NT2/D1 (cell line): Measurements from ENCODE around the gene SHLD3.
"Not testable (repeated sequence)": the region's sequence is repeated elsewhere in the genome, so short reads cannot be mapped to it uniquely, and the experiment has no call there.

Experiments
- DNase-seq: peaks from one replicate; pipeline ENCODE4 v3.0.0-alpha.2; 2011; ENCODE audit warnings: low read depth, low spot score
- H3K27me3 ChIP-seq: 2 replicates; pipeline ENCODE4 v1.6.0; 2011; ENCODE audit warnings: mild to moderate bottlenecking; ENCODE audit not compliant: insufficient read length, insufficient read depth
- H3K36me3 ChIP-seq: 2 replicates; pipeline ENCODE4 v1.6.1; 2011; ENCODE audit warnings: mild to moderate bottlenecking, low read length, mixed read lengths; ENCODE audit not compliant: insufficient read depth, insufficient read length
- H3K4me1 ChIP-seq: 2 replicates; pipeline ENCODE4 v1.5.1; 2011; ENCODE audit not compliant: insufficient read depth, insufficient read length
- H3K4me3 ChIP-seq: 2 replicates; pipeline ENCODE4 v1.5.1; 2011; ENCODE audit warnings: low read depth; ENCODE audit not compliant: insufficient read length
- H3K9ac ChIP-seq: 2 replicates; pipeline ENCODE4 v1.6.0; 2011; ENCODE audit warnings: low read depth; ENCODE audit not compliant: insufficient read length
- H3K9me3 ChIP-seq: 2 replicates; pipeline ENCODE4 v1.5.1; 2011; ENCODE audit warnings: mild to moderate bottlenecking, low read length; ENCODE audit not compliant: insufficient read depth
- SUZ12 ChIP-seq: IDR thresholded peaks from 2 replicates; pipeline ENCODE4 v1.6.1; 2011; ENCODE audit not compliant: insufficient read length, insufficient read depth; ENCODE audit errors: extremely low read depth
- YY1 ChIP-seq: IDR thresholded peaks from 2 replicates; pipeline ENCODE4 v1.6.1; 2011; ENCODE audit not compliant: insufficient read length, insufficient read depth
- ZNF274 ChIP-seq: IDR thresholded peaks from 2 replicates; pipeline ENCODE4 v1.6.1; 2011; ENCODE audit warnings: mild to moderate bottlenecking, low read depth, low read length

Gene SHLD3

DNA sequence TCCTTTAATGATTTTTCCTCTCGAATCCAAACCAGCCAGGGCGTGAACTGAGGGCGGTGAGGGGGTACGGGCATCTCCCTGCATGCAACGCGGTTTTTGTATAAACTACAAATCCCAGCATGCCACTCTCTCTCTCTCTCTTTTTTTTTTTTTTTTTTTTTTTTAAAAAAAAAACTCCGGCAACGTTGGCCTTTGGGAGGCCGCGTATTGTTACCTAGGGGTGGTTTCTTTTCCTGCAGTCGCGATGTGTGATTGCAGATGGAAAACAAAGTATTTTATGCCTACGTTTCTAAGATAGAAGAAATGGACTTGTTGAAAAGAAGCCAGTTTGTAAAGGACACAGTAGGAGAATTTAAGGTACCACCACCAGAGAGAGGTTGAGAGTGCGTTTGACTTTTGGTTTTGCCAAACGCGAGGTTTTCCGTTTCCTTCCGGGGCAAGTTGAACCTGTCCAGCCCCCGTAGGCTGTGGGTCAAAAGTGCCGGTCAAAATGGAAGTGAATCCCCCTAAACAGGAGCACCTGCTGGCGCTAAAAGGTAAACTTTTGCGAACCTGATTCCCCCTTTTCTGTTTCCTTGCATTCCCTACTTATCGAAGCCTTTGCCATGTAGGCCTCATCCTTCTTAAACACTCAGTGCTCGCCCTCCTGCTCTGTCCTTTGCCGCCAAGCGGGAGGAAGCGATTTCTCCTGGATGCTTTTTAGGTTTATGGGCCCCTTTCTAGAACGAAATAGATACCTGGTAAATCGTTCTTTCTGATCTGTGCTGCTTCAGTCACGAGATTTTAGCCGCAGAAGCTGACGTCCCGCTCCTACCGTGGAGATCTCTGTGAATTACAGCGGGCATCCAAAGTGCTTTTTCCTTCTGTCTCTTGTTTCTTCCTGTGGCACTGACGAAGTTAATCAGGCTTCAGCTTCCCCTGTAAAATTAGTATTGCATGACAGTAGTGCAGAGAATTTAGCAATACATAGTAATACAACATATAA lies at the start of gene SHLD3, which contains the start of gene TRAPPC13:
SHLD3 (plus strand) TSS at position 457 of the 985 bp plus-strand sequence. CDS start 4,561 bp downstream, outside the sequence.
TRAPPC13 (plus strand) TSS at position 457 of the 985 bp plus-strand sequence; CDS start at position 491, 34 bp downstream.
- Histone ChIP-seq H3K27me3 (no peaks in the 10 kb centered on the region), H3K4me1 (no peaks in the 10 kb centered on the region), H3K9ac (peak within 1 kb of the TSS; percentile 87), H3K36me3 (peaks cover 11% of the 10 kb centered on the region), H3K4me3 (peak within 1 kb of the TSS; percentile 87), H3K9me3 (no peaks in the 10 kb centered on the region)
- TF ChIP-seq YY1 (no peak), ZNF274 (no peak), SUZ12 (no peak)
- DNase-seq = peak; percentile 52

GRCh38 chr5:65577141-65577540 lies 47.7 kb upstream of the SHLD3 start:
- no peak overlapping the region for H3K4me3 ChIP-seq
- no peak for DNase-seq
- H3K27me3 ChIP-seq = no peaks in the 10 kb centered on the region
- H3K4me1 ChIP-seq = no peaks in the 10 kb centered on the region
- no peak overlapping the region for H3K9ac ChIP-seq
- H3K9me3 ChIP-seq = no peaks in the 10 kb centered on the region
- TF ChIP-seq SUZ12 = no peak
- no peak for TF ChIP-seq ZNF274
- TF ChIP-seq YY1 = no peak
- H3K36me3 ChIP-seq = peaks cover 40% of the 10 kb centered on the region

GRCh38 chr5:65588694-65589093 lies 36.1 kb upstream of the SHLD3 start:
- Histone ChIP-seq H3K9ac (no peak overlapping the region), H3K4me3 (no peak overlapping the region), H3K4me1 (no peaks in the 10 kb centered on the region), H3K9me3 (no peaks in the 10 kb centered on the region), H3K27me3 (no peaks in the 10 kb centered on the region), H3K36me3 (peaks cover 56% of the 10 kb centered on the region)
- TF ChIP-seq YY1 (no peak), ZNF274 (no peak), SUZ12 (no peak)
- DNase-seq = no peak

- Histone ChIP-seq H3K9me3 (peaks cover 29% of the 10 kb centered on the region), H3K36me3 (peaks cover 24% of the 10 kb centered on the region)
- not testable (repeated sequence) for H3K9ac ChIP-seq
Measured at GRCh38 chr5:65601761-65602160, 23.1 kb upstream of the SHLD3 start.

GRCh38 chr5:65611524-65611923 lies 13.3 kb upstream of the SHLD3 start:
- H3K27me3 ChIP-seq = no peaks in the 10 kb centered on the region
- no peak overlapping the region for H3K4me3 ChIP-seq
- H3K9me3 ChIP-seq = no peaks in the 10 kb centered on the region
- TF ChIP-seq YY1 (no peak), ZNF274 (no peak), SUZ12 (no peak)
- no peak overlapping the region for H3K9ac ChIP-seq
- peaks cover 28% of the 10 kb centered on the region for H3K36me3 ChIP-seq
- no peak for DNase-seq
- H3K4me1 ChIP-seq = no peaks in the 10 kb centered on the region

More at GRCh38 chr5:65601761-65602160, 23.1 kb upstream of the SHLD3 start:
- not testable (repeated sequence) for H3K4me3 ChIP-seq, H3K4me1 ChIP-seq, DNase-seq, H3K27me3 ChIP-seq

GRCh38 chr5:65612298-65612907 lies 12.4 kb upstream of the SHLD3 start:
- Histone ChIP-seq H3K9me3 (no peaks in the 10 kb centered on the region), H3K27me3 (no peaks in the 10 kb centered on the region), H3K4me3 (no peak overlapping the region), H3K36me3 (peaks cover 32% of the 10 kb centered on the region), H3K4me1 (no peaks in the 10 kb centered on the region), H3K9ac (no peak overlapping the region)
- no peak for DNase-seq
- TF ChIP-seq YY1 (no peak), SUZ12 (no peak)

GRCh38 chr5:65620021-65620420 lies 4.8 kb upstream of the SHLD3 start:
- H3K36me3 ChIP-seq = peaks cover 17% of the 10 kb centered on the region
- no peak overlapping the region for H3K9ac ChIP-seq
- no peaks in the 10 kb centered on the region for H3K27me3 ChIP-seq
- H3K4me1 ChIP-seq = no peaks in the 10 kb centered on the region
- TF ChIP-seq SUZ12 (no peak), ZNF274 (no peak), YY1 (no peak)
- H3K9me3 ChIP-seq = no peaks in the 10 kb centered on the region
- no peak overlapping the region for H3K4me3 ChIP-seq
- DNase-seq = no peak

GRCh38 chr5:65621961-65622360 lies 2.9 kb upstream of the SHLD3 start:
- H3K27me3 ChIP-seq, H3K4me1 ChIP-seq, H3K9me3 ChIP-seq, H3K9ac ChIP-seq, H3K36me3 ChIP-seq, H3K4me3 ChIP-seq, DNase-seq: not testable (repeated sequence)
